HG03439 (cell line): Measurements from ENCODE around the gene KCNT1.

Experiments
- ATAC-seq: cut with Tn5 transposase; IDR thresholded peaks from one replicate; pipeline ENCODE4 v1.9.1; 2021; ENCODE audit warnings: mild to moderate bottlenecking, moderate library complexity; ENCODE audit not compliant: unreplicated experiment

The KCNT1 gene

GRCh38 chr9:135698767-135699166, 3.2 kb upstream of the KCNT1 start:
- no peak for ATAC-seq

DNA sequence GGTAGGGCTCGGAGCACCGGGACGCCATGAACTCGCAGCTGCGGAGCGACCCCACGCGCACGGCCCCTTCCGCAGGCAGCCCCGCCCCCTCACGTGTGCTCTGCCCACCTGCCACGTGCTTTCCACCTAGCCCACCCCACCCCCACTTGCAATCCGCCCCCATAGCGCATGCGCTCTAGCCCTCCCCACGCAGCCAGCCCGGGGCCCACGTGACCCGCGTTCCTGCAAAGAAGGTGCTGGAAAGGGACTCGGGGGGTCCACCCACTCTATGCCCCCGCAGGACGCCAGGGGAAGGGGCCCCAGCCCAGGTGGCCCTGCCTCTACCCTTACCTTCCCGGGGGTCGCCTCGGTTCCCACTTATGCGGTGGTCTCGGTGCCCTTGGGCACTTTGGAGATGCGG, 2.5 kb upstream of the KCNT1 start, which contains the start of gene SOHLH1:
SOHLH1 (minus strand) TSS at position 42 of the 400 bp plus-strand sequence; CDS start at position 28, 14 bp downstream.
- ATAC-seq, result no peak

GRCh38 chr9:135700525-135700924, 1.5 kb upstream of the KCNT1 start:
- ATAC-seq, result no peak

DNA sequence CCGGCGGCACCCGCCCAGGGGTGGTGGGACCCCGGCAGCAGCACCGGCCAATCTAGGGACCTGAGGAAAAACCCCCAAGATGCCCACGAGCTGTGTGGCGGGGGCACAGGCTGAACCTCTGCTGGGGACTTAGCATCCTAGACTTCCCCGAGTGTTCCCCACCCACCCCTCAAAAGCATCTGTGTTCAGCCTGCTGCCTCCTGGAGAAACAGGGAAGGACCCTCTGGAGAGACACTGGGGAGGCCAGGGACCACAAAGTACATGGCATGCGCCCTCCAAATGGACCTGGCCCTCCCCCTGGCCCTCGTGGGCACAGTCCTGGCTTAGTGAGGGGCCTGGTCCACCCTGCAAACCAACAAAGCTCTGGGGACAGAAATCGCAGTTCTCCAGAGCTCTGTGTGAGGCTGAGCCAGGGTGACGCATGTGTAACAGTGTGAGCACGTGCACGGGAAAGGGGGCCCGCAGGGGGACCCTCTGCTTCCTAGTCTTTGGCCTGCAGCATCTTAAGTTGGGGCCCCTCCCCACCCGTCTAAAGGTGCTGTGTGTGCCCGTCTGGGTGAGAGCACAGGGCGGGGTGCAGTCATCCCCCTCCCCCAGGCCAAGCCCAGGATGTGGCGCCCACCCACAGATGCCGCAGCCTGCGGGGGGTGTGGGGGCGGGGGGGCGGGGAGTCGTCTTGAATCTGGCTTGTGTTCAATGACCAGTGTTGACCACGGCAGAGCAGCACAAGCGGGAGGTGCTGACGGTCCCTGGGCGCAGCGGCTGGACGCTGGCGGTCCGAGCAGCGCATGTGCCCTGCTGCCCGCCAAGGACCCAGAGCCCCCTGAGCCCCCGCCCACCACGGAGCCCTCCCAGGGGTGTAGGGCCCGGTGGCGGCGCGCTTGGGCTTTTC, 672 bp upstream of the KCNT1 start:
- no peak for ATAC-seq

DNA sequence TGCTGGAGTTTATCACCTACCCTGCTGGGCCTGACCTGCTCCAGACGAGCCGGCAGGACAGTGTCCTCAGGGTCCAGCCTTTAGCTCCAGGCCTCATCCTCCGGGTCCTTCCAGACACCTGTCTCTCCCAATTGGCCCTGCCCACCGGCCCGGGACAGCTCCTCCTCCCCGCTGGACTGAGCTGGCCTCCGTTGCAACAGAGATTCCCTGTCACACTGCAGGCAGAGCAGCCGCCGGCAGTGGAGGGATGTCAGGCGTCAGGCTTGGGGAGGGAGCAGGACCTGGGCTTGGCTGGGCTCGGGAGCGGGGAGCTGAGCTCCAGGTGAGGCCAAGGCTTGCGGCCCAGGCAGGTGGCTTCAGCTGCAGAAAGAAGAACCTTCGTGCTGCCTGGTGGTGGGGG, 1.7 kb downstream of the KCNT1 start:
- no peak for ATAC-seq

DNA sequence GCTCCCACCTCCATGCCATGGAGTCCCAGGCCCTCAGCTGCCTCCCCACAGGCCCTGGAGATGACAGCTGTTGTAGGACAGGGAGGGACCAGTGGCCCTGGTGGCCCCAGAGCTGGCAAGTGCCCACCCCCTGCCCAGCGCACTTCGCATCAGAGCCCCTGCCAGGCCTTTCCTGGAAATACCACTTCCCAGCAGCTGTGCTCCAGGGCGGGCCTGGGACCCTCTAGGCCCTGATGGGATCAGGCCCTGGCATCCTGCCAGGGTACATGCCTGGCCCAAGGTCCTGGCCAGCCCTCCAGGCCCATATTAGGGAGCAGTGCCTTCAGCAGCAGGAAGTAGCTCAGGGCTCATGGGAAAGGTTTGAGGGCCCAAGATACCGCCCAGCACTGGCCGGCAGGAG, 2.5 kb downstream of the KCNT1 start:
- no peak for ATAC-seq

DNA sequence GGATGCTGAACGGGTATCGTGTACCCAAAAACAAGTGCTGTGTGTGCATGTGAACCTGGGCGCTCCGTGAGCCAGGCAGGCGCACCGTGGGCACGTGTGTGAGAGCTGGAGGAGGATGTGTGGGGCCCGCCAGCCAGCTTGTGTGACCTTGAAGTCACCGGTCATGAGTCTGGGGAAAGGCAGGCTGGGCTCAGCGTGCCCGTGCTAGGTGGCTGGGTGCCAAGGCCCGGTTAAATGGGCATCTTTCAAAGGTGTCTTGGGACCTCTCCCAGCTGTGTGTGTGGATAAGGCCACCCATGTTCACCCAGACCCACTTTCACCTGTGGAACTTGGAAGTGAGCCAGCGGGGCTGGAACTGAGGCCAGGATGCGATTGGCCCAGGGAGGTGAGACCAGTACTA, 3.4 kb downstream of the KCNT1 start:
- ATAC-seq, result no peak

GRCh38 chr9:135706288-135706687, 4.3 kb downstream of the KCNT1 start:
- no peak for ATAC-seq

DNA sequence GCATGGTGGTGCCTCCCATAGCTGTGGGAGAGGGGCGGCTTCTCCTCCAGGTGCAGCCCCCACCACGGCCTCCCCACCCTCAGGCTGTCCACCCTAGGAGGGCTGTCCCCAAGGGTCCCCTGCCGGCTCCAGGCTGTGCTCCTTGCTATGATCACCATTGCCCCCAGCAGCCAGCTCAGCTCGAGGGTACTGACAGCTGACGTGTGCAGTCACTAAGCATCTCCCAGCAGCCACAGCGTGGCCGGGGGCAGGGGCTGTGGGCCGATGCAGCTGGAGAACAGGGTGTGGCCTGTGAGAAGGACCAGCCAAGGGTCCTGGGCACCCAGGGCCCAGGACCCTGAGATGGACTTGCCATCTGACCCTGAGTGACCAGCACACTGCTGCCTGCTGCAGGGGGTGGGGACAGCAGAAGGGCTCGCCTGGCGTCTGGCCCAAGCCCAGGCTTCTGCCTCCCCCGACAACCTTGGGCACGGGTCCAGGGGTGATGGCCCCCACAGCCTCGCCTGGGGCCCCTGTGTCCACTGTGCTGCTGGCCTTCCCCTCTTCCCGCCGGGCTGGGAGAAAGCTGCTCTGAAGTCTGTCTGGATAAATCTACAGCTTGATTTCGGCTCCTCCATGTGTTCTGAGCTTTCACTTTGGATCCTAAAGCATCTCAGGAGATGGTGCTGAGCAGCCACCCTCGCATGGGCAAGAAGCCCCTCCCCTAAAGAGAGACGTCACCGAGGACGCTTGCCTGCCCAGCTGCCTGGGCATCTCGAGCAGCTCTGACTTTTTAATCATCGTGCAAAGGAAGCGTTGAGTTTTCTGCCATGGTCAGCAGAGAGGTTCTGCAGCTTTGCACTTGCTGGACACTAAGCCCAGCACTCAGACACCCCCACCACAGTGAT, 5.5 kb downstream of the KCNT1 start:
- no peak for ATAC-seq

- ATAC-seq, result no peak
Measured at GRCh38 chr9:135708164-135708563, 6.2 kb downstream of the KCNT1 start.

DNA sequence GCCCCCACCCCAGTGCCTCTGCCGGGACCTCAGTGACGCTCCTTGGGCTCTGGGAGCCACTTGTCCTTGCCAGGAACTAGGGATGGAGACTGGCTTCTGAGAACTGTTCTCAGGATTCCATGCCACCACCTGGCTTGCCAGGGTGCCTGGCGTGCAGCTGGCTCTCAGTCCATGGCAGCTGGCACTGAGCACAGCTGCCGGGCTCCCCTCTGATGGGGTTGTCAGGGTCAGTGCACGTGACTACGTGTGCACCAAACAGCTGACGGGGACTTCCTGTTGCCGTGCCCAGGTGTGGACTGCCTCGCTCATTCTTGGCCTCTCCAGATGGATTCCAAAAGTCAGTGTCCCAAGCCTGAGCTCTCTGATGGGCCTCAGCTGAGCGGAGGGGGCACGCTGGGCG, 9.4 kb downstream of the KCNT1 start:
- ATAC-seq, result no peak

DNA sequence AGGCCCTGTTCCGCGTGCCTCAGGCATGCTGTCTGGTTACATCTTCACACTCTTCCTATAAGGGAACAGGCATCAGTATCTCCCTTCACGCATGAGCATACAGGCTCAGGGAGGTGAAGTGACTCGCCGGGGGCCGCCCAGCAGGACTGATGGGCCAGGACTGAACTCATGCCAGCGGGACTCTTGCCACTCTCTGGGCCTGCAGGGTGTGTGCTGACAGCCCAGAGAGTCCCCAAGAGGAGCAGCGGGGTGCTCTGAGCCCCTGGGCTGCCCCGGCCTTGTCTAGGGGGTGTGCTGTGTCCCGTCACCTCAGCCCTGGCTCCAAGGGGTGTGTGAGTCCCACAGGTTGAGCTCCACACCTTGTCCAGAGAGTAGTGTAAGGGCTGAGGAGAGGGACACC, 9.9 kb downstream of the KCNT1 start:
- ATAC-seq, result no peak

DNA sequence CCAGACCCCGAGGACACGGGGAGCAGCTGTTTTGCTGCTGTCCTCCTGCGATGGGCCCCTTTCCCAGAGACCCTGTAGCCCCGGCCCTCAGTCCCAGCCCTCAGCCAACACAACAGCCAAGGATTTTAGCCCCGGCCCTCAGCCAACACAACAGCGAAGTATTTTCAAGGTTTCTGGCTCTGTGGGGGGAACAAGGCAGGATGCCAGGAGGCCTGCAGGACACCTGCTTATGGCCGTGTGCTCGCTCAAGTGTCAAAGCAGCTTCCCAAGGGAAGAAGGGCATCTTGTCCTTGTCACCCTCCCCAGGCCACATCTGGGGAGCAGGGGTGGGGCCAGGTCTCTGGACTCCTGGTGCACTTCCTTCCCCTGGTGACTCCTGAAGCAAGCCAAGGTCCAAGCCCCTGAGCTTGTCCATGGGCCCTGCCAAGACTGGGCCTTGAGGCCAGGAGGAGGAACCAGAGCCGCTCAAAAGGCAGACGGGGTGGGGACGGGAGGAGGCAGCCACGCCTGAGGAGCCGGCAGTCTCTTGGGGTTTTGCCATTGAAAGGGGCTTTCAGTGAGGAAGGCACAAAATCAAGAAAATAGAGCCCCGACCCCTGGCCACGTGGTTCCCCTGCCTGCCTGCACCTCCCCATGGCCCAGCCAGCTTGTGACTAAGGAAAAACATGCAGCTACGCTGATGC, 10.8 kb downstream of the KCNT1 start:
- ATAC-seq, result no peak

- no peak for ATAC-seq
Measured at GRCh38 chr9:135714242-135715055, 12.5 kb downstream of the KCNT1 start.

- ATAC-seq, result no peak
Measured at GRCh38 chr9:135715056-135715595, 13.1 kb downstream of the KCNT1 start.

- no peak for ATAC-seq
Measured at GRCh38 chr9:135716045-135716444, 14.1 kb downstream of the KCNT1 start.

- no peak for ATAC-seq
Measured at GRCh38 chr9:135717410-135717809, 15.4 kb downstream of the KCNT1 start.

- no peak for ATAC-seq
Measured at GRCh38 chr9:135718616-135719015, 16.6 kb downstream of the KCNT1 start.

DNA sequence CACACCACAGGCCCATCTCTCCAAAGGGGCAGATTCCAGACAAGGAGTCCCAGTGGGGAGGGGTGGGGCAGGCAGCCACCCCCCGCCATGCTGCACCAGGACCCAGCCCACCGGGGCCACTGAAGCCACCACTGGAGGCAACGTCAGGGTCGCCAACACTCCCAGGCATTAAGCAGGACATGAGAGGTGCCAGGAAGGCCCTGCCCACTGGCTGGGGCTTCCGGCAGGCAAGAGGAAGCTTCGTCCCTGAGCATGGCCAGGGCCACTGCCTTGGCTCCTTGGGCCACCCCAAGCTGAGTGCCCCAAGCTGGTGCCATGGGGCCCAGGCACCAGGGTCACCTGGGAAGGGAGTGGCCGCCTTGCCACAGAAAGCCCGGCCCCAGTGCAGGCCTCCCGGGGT, 17.5 kb downstream of the KCNT1 start:
- no peak for ATAC-seq

GRCh38 chr9:135722365-135722764, 20.4 kb downstream of the KCNT1 start:
- no peak for ATAC-seq
